ENCODE measurements around the gene TMEM181.

DNA sequence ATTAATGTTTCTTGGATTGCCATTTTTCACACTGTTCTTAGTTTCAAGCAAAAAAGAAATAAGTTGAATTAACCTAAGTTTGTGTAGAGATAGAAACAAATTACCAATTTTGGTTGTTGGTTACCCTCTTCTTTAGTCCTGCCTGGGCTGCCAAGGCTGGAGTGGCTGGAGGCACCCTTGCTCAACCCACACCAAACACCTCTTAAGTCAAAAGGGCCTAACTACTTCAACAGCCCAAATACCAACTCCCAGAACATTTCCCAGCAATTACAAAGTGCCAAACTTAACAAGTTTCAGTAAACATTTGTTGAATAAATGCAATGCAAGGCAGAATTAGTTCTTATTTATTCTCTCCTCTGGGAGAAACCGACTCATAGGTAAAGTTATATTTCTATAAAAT, 38.1 kb upstream of the TMEM181 start:
- TF ChIP-seq POLR2A (IDR thresholded peaks at IDR 0.05), result no peak
- TF ChIP-seq, protein P1, sequence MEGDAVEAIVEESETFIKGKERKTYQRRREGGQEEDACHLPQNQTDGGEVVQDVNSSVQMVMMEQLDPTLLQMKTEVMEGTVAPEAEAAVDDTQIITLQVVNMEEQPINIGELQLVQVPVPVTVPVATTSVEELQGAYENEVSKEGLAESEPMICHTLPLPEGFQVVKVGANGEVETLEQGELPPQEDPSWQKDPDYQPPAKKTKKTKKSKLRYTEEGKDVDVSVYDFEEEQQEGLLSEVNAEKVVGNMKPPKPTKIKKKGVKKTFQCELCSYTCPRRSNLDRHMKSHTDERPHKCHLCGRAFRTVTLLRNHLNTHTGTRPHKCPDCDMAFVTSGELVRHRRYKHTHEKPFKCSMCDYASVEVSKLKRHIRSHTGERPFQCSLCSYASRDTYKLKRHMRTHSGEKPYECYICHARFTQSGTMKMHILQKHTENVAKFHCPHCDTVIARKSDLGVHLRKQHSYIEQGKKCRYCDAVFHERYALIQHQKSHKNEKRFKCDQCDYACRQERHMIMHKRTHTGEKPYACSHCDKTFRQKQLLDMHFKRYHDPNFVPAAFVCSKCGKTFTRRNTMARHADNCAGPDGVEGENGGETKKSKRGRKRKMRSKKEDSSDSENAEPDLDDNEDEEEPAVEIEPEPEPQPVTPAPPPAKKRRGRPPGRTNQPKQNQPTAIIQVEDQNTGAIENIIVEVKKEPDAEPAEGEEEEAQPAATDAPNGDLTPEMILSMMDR (IDR thresholded peaks at IDR 0.05), result no peak

Data from vagina (tissue), 2 donors.